ENCODE measurements around the gene DOCK1.

Gene DOCK1

GRCh38 chr10:127349737-127350136 lies 444.5 kb downstream of the DOCK1 start:
- no peak for DNase-seq (ENCODE audit: low spot score)

GRCh38 chr10:127351542-127351941 lies 446.3 kb downstream of the DOCK1 start:
- no peak for DNase-seq (ENCODE audit: low spot score)

GRCh38 chr10:127353544-127353943 lies 448.3 kb downstream of the DOCK1 start:
- no peak for DNase-seq (ENCODE audit: low spot score)

- no peak for DNase-seq (ENCODE audit: low spot score)
These were observed 449.0 kb downstream of the DOCK1 start for GRCh38 chr10:127354255-127354654.

GRCh38 chr10:127354992-127355391 lies 449.8 kb downstream of the DOCK1 start:
- no peak for DNase-seq (ENCODE audit: low spot score)

GRCh38 chr10:127356360-127356759 lies 451.1 kb downstream of the DOCK1 start:
- DNase-seq (ENCODE audit: low spot score) = no peak

- DNase-seq (ENCODE audit: low spot score) = no peak
These were observed 452.0 kb downstream of the DOCK1 start for GRCh38 chr10:127357265-127357664.

- DNase-seq (ENCODE audit: low spot score) = no peak
These were observed 453.1 kb downstream of the DOCK1 start for GRCh38 chr10:127358337-127358736.

- DNase-seq (ENCODE audit: low spot score) = no peak
These were observed 458.8 kb downstream of the DOCK1 start for GRCh38 chr10:127364034-127364433.

- no peak for DNase-seq (ENCODE audit: low spot score)
These were observed 462.9 kb downstream of the DOCK1 start for GRCh38 chr10:127368101-127368500.

- DNase-seq (ENCODE audit: low spot score) = no peak
These were observed 463.7 kb downstream of the DOCK1 start for GRCh38 chr10:127368929-127369328.

- no peak for DNase-seq (ENCODE audit: low spot score)
These were observed 465.4 kb downstream of the DOCK1 start for GRCh38 chr10:127370601-127371000.

- no peak for DNase-seq (ENCODE audit: low spot score)
These were observed 467.1 kb downstream of the DOCK1 start for GRCh38 chr10:127372361-127372760.

- DNase-seq (ENCODE audit: low spot score) = no peak
These were observed 468.9 kb downstream of the DOCK1 start for GRCh38 chr10:127374074-127374680.

- DNase-seq (ENCODE audit: low spot score) = no peak
These were observed 469.7 kb downstream of the DOCK1 start for GRCh38 chr10:127374901-127375300.

- DNase-seq (ENCODE audit: low spot score) = no peak
These were observed 470.2 kb downstream of the DOCK1 start for GRCh38 chr10:127375461-127375860.

GRCh38 chr10:127376071-127376470 lies 470.8 kb downstream of the DOCK1 start:
- DNase-seq (ENCODE audit: low spot score) = no peak

GRCh38 chr10:127378628-127379027 lies 473.4 kb downstream of the DOCK1 start:
- DNase-seq (ENCODE audit: low spot score) = no peak

- no peak for DNase-seq (ENCODE audit: low spot score)
These were observed 479.3 kb downstream of the DOCK1 start for GRCh38 chr10:127384532-127384931.

- no peak for DNase-seq (ENCODE audit: low spot score)
These were observed 479.8 kb downstream of the DOCK1 start for GRCh38 chr10:127385066-127385465.

GRCh38 chr10:127386606-127387327 lies 481.5 kb downstream of the DOCK1 start:
- DNase-seq (ENCODE audit: low spot score) = no peak

- DNase-seq (ENCODE audit: low spot score) = no peak
These were observed 486.6 kb downstream of the DOCK1 start for GRCh38 chr10:127391875-127392274.
